ENCODE data around the gene GK2. TPM values are rescaled to one million over a fixed set of nuclear protein-coding genes. Genes with fewer than 3 reads are reported as not detected.

GK2 gene
- total and polyA plus RNA-seq, 2 of the 13 experiments (the other 11 are each of a cell fraction or from before 2014, with no cell fraction given): not detected

DNA sequence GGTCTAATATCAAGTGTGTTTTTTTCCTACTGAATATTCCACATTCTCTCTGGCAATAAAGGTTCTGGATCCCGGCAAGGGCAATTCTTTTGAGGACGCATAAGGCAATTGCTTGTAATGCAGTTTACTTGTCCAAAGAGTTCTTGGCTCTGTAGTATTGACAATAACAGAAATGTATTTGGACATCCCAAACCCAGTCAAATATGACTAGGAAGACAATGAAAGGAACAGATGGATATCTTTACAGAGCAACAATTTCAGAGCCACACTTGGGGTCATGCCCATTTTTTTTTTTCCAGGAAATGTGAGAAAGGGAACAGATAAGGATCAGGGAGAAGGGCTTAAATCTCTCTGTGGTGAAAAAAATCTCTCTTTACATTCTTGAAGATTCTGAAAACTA, 12.2 kb downstream of the GK2 start (continued):
- TF ChIP-seq, protein P1, sequence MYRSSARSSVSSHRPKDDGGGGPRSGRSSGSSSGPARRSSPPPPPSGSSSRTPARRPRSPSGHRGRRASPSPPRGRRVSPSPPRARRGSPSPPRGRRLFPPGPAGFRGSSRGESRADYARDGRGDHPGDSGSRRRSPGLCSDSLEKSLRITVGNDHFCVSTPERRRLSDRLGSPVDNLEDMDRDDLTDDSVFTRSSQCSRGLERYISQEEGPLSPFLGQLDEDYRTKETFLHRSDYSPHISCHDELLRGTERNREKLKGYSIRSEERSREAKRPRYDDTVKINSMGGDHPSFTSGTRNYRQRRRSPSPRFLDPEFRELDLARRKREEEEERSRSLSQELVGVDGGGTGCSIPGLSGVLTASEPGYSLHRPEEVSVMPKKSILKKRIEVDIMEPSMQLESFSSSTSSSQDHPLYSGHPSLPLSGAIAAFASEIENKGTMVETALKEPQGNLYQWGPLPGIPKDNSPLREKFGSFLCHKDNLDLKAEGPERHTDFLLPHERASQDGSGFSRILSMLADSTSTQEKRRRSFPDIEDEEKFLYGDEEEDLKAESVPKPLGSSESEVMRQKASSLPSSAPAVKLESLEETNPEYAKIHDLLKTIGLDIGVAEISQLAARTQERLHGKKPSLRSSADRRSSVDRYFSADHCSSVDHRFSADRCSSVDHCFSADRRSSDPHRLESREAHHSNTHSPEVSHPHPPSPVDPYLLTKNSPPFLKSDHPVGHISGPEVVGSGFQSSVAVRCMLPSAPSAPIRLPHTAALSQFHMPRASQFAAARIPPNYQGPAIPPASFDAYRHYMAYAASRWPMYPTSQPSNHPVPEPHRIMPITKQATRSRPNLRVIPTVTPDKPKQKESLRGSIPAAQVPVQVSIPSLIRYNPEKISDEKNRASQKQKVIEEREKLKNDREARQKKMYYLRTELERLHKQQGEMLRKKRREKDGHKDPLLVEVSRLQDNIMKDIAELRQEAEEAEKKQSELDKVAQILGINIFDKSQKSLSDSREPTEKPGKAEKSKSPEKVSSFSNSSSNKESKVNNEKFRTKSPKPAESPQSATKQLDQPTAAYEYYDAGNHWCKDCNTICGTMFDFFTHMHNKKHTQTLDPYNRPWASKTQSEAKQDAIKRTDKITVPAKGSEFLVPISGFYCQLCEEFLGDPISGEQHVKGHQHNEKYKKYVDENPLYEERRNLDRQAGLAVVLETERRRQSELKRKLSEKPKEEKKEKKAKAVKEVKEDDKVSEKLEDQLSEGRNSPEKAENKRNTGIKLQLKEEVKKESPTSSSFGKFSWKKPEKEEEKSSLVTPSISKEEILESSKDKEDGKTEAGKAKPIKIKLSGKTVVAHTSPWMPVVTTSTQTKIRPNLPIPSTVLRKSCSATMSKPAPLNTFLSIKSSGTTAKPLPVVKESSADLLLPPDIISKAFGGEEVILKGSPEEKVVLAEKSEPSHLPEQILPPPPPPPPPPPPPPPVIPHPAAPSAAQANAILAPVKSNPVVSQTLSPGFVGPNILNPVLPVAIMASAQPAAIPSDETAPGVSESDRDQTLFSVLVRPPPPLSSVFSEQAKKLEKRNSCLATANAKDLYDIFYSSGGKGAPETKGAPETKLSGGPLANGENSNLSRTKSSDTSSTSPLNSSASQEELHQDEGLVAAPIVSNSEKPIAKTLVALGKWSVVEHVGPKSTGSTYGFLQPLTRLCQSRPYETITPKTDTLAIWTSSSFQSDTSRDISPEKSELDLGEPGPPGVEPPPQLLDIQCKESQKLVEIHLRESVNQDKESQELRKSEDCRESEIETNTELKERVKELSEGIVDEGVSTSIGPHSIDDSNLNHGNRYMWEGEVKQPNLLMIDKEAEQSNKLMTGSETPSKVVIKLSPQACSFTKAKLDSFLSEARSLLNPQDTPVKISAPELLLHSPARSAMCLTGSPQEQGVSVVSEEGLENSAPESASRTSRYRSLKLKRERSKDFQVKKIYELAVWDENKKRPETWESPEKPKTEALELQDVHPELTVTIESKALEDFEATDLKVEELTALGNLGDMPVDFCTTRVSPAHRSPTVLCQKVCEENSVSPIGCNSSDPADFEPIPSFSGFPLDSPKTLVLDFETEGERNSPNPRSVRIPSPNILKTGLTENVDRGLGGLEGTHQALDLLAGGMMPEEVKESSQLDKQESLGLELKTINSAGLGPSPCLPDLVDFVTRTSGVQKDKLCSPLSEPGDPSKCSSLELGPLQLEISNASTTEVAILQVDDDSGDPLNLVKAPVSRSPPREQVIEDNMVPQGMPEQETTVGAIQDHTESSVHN (CRISPR knock-in tag; IDR thresholded peaks at IDR 0.05): no peak
- no peak for TF ChIP-seq ZFP36L2 (CRISPR knock-in tag; IDR thresholded peaks at IDR 0.05)
- no peak for TF ChIP-seq MAF1 (CRISPR knock-in tag; IDR thresholded peaks at IDR 0.05; ENCODE audit: borderline replicate concordance)
- TF ChIP-seq ZNF557 (CRISPR knock-in tag; IDR thresholded peaks at IDR 0.05): no peak
- TF ChIP-seq ZNF839 (CRISPR knock-in tag; IDR thresholded peaks at IDR 0.05; ENCODE audit: borderline replicate concordance): no peak
- TF ChIP-seq, protein P2, sequence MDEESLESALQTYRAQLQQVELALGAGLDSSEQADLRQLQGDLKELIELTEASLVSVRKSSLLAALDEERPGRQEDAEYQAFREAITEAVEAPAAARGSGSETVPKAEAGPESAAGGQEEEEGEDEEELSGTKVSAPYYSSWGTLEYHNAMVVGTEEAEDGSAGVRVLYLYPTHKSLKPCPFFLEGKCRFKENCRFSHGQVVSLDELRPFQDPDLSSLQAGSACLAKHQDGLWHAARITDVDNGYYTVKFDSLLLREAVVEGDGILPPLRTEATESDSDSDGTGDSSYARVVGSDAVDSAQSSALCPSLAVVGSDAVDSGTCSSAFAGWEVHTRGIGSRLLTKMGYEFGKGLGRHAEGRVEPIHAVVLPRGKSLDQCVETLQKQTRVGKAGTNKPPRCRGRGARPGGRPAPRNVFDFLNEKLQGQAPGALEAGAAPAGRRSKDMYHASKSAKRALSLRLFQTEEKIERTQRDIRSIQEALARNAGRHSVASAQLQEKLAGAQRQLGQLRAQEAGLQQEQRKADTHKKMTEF (CRISPR knock-in tag; IDR thresholded peaks at IDR 0.05): no peak
- TF ChIP-seq KLF15 (CRISPR knock-in tag; IDR thresholded peaks at IDR 0.05; ENCODE audit: borderline replicate concordance): no peak
- TF ChIP-seq, protein P3, sequence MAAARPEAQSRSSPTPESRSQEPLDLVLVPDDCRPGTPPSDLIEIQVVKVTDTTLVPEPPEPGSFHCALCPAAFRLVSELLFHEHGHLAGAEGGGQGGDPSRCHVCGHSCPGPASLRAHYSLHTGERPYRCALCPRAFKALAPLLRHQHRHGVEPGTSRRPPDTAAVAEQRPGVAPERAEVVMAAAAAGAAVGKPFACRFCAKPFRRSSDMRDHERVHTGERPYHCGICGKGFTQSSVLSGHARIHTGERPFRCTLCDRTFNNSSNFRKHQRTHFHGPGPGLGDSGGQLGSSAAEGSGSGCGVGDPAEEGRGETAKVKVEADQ (CRISPR knock-in tag; IDR thresholded peaks at IDR 0.05; ENCODE audit: borderline replicate concordance): no peak
- TF ChIP-seq, protein P4, sequence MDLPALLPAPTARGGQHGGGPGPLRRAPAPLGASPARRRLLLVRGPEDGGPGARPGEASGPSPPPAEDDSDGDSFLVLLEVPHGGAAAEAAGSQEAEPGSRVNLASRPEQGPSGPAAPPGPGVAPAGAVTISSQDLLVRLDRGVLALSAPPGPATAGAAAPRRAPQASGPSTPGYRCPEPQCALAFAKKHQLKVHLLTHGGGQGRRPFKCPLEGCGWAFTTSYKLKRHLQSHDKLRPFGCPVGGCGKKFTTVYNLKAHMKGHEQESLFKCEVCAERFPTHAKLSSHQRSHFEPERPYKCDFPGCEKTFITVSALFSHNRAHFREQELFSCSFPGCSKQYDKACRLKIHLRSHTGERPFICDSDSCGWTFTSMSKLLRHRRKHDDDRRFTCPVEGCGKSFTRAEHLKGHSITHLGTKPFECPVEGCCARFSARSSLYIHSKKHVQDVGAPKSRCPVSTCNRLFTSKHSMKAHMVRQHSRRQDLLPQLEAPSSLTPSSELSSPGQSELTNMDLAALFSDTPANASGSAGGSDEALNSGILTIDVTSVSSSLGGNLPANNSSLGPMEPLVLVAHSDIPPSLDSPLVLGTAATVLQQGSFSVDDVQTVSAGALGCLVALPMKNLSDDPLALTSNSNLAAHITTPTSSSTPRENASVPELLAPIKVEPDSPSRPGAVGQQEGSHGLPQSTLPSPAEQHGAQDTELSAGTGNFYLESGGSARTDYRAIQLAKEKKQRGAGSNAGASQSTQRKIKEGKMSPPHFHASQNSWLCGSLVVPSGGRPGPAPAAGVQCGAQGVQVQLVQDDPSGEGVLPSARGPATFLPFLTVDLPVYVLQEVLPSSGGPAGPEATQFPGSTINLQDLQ (CRISPR knock-in tag; IDR thresholded peaks at IDR 0.05): no peak
- TF ChIP-seq ELF1 (CRISPR knock-in tag; IDR thresholded peaks at IDR 0.05): no peak
- no peak for TF ChIP-seq ZNF891 (CRISPR knock-in tag; IDR thresholded peaks at IDR 0.05)
- TF ChIP-seq HNRNPL (IDR thresholded peaks at IDR 0.05; ENCODE audit: low read depth, low read length): no peak
- no peak for TF ChIP-seq U2AF1 (optimal IDR thresholded peaks at IDR 0.05; ENCODE audit: low read depth, low read length)
- TF ChIP-seq HMGA1 (CRISPR knock-in tag; conservative IDR thresholded peaks at IDR 0.05): no peak
- TF ChIP-seq ZFYVE20 (CRISPR knock-in tag; IDR thresholded peaks at IDR 0.05; ENCODE audit: borderline replicate concordance, low read depth): no peak
- no peak for TF ChIP-seq ZNF614 (CRISPR knock-in tag; IDR thresholded peaks at IDR 0.05; ENCODE audit: borderline replicate concordance)
